Panc1 (cell line): ENCODE data around the gene AGT. TPM values are rescaled to one million over a fixed set of nuclear protein-coding genes. Genes with fewer than 3 reads are reported as not detected.

Source experiments
- ATAC-seq: fragments of 200-7000 bp; cut with Tn5 transposase; 2 replicates; pipeline ENCODE4 v1.9.1; 2020; ENCODE audit warnings: mild to moderate bottlenecking, moderate library complexity
- BruUV-seq: library from RNA; stranded (reverse); fragments of 400-500 nt; replicated peaks from 2 replicates; lab custom pipeline; 2021; lab: Mats Ljungman, UMichigan
- CTCF ChIA-PET: fragments of 300-600 bp; sonication (Branson Sonifier 250); formaldehyde crosslinking; loops from one replicate; lab custom pipeline; 2022; ENCODE audit warnings: antibody characterized with exemption; lab: Charles Lee
- POLR2A ChIA-PET: fragments of 300-600 bp; sonication (Branson Sonifier 250); formaldehyde crosslinking; loops from one replicate; lab custom pipeline; 2022; ENCODE audit warnings: antibody characterized with exemption; lab: Charles Lee
- DNase-seq: peaks from one replicate; pipeline ENCODE4 v3.0.0-alpha.2; 2010; ENCODE audit warnings: low read depth, low spot score
- H3K27ac ChIP-seq: 2 replicates; pipeline ENCODE4 v1.5.1; 2011; ENCODE audit warnings: mild to moderate bottlenecking, low read length, inconsistent platforms
- H3K27me3 ChIP-seq: fragments of 200-500 bp; sonication (Bioruptor generic); 2 replicates; pipeline ENCODE4 v1.6.0; 2014; ENCODE audit warnings: low read length, inconsistent platforms; ENCODE audit not compliant: control insufficient read depth, insufficient read depth
- H3K36me3 ChIP-seq: fragments of 200-500 bp; sonication (Bioruptor generic); 2 replicates; pipeline ENCODE4 v1.5.1; 2014; ENCODE audit warnings: inconsistent platforms, mild to moderate bottlenecking, low read length, moderate library complexity; ENCODE audit not compliant: control insufficient read depth, insufficient read depth
- H3K4me1 ChIP-seq: 2 replicates; pipeline ENCODE4 v1.5.1; 2011; ENCODE audit warnings: inconsistent platforms, mild to moderate bottlenecking, low read length, moderate library complexity; ENCODE audit not compliant: control insufficient read depth, insufficient read depth
- H3K4me3 ChIP-seq, 2 experiments: 2 replicates each; pipeline ENCODE4 v1.5.1; 2011 to 2012; ENCODE audit warnings: low read depth in 2 of 2, low read length in 2 of 2, mild to moderate bottlenecking in 2 of 2, inconsistent platforms in 1 of 2, moderate library complexity in 1 of 2
- H3K9me3 ChIP-seq: fragments of 200-500 bp; sonication (Bioruptor generic); 2 replicates; pipeline ENCODE4 v1.5.1; 2014; ENCODE audit warnings: low read depth, mild to moderate bottlenecking, inconsistent platforms, low read length, moderate library complexity; ENCODE audit not compliant: control insufficient read depth, insufficient read depth
- POLR2AphosphoS5 ChIP-seq: IDR thresholded peaks from 2 replicates; pipeline ENCODE4 v1.6.1; 2012; ENCODE audit warnings: mild to moderate bottlenecking, low read depth, low read length, moderate library complexity
- SIN3A ChIP-seq: IDR thresholded peaks from 2 replicates; pipeline ENCODE4 v1.6.1; 2012; ENCODE audit warnings: low read depth, mild to moderate bottlenecking, low read length, moderate library complexity, borderline replicate concordance; ENCODE audit not compliant: insufficient read depth
- TCF7L2 ChIP-seq: IDR thresholded peaks from 2 replicates; pipeline ENCODE4 v1.6.1; 2011; ENCODE audit warnings: mild to moderate bottlenecking, low read depth, low read length, inconsistent platforms
- in situ Hi-C: cut with HindIII; loops from 2 replicates; pipeline ENCODE4 v1.10.0; 2016; ENCODE audit warnings: low sequenced_read_pairs, low pct_unique_long_range_greater_than_20kb
- intact Hi-C: fragments of 100-400 bp; cut with micrococcal nuclease; formaldehyde crosslinking; loops from one replicate; pipeline ENCODE4 v1.10.0; 2022; ENCODE audit not compliant: unreplicated experiment
- total RNA-seq: library from RNA; stranded (reverse); gene quantifications from one replicate; pipeline ENCODE4 v1.2.1, GENCODE V29; 2021; ENCODE audit not compliant: unreplicated experiment
- TF ChIP-seq, protein P1 (sequence below), 2 experiments: IDR thresholded peaks; 2 replicates each; pipeline ENCODE4 v1.6.1; 2011 to 2012; ENCODE audit warnings: low read depth in 2 of 2, control low read depth in 1 of 2, low read length in 1 of 2, mild to moderate bottlenecking in 1 of 2, moderate library complexity in 1 of 2; ENCODE audit not compliant: insufficient read depth in 1 of 2
- TF ChIP-seq, protein P2 (sequence below): fragments of 450-650 bp; IDR thresholded peaks from 2 replicates; pipeline ENCODE4 v1.5.1; 2017; ENCODE audit warnings: mild to moderate bottlenecking

Gene AGT
- total RNA-seq, 1 experiment from 2014 or later, result 0.87 TPM

DNA sequence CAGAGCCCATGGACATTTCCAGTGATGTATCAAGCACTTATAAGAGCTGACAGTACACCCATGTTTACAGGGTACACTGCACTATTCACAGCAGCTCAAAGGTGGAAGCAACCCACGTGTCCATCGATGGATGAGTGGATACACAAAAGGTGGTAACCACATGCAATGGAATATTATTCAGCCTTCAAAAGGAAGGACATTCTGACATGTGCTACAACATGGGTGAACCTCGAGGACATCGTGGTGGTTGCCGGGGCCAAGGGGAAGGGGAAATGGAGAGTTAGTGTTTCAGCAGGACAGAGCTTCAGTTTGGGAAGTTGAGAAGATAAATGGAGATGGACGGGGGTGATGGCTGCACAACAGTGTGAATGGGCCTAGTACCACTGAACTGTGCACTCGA, 9.1 kb downstream of the AGT start:
- no peaks in the 10 kb centered on the region for H3K9me3 ChIP-seq
- ChIA-PET CTCF (no interaction called here), POLR2A (no interaction called here)
- no peak overlapping the region for H3K27ac ChIP-seq
- no TSS peak for BruUV-seq
- in situ Hi-C loops (no loop called here), intact Hi-C loops (no loop called here)
- no peak for ATAC-seq
- no peaks in the 10 kb centered on the region for H3K4me1 ChIP-seq
- H3K36me3 ChIP-seq, result no peaks in the 10 kb centered on the region
- DNase-seq, result no peak
- peaks cover under 1% of the 10 kb centered on the region; the same call in 1 of the 2 replicates for H3K27me3 ChIP-seq
- TF ChIP-seq TCF7L2, result no peak
- H3K4me3 ChIP-seq, result no peak overlapping the region

DNA sequence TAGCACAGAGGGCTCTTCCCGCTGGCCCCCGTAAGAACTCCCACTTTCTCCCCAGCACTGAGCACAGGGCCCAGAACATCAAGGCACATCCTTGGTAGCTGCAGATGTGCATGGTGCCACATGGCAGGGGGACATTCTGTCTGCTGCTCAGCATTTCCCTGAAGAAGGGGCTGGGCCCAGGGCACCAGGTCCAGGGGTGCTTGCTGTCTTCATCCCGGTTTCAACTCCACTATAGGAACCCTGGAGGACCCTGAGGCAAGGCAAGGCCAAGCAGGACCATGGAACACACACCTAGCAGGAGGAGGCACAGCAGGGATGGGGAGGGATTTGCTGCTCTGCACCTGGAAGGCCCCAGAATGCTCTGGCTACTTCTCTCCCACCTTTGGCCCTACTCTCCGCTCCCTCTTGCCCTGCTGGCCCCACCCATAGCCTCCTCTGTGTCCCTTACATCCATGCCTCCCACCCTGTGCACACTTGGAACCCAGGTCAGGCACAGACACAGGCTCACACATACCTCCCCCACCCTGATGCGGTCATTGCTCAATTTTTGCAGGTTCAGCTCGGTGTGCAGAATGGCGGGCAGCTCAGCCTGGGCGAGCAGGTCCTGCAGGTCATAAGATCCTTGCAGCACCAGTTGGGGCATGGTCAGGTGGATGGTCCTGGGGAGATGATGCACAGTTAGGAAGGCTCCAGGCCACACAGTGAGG, 10.1 kb downstream of the AGT start:
- CTCF ChIA-PET, result no interaction called here
- in situ Hi-C loops, result no loop called here

More for the DNA sequence above, 10.1 kb downstream of the AGT start:
- Histone ChIP-seq H3K27ac (no peak overlapping the region), H3K4me3 (no peak overlapping the region), H3K9me3 (no peaks in the 10 kb centered on the region), H3K4me1 (no peaks in the 10 kb centered on the region), H3K36me3 (no peaks in the 10 kb centered on the region), H3K27me3 (peaks cover 4% of the 10 kb centered on the region; the same call in 1 of the 2 replicates)
- no peak for DNase-seq
- no peak for ATAC-seq
- POLR2A ChIA-PET, result no interaction called here
- TF ChIP-seq POLR2AphosphoS5, result no peak
- TF ChIP-seq, protein P1, sequence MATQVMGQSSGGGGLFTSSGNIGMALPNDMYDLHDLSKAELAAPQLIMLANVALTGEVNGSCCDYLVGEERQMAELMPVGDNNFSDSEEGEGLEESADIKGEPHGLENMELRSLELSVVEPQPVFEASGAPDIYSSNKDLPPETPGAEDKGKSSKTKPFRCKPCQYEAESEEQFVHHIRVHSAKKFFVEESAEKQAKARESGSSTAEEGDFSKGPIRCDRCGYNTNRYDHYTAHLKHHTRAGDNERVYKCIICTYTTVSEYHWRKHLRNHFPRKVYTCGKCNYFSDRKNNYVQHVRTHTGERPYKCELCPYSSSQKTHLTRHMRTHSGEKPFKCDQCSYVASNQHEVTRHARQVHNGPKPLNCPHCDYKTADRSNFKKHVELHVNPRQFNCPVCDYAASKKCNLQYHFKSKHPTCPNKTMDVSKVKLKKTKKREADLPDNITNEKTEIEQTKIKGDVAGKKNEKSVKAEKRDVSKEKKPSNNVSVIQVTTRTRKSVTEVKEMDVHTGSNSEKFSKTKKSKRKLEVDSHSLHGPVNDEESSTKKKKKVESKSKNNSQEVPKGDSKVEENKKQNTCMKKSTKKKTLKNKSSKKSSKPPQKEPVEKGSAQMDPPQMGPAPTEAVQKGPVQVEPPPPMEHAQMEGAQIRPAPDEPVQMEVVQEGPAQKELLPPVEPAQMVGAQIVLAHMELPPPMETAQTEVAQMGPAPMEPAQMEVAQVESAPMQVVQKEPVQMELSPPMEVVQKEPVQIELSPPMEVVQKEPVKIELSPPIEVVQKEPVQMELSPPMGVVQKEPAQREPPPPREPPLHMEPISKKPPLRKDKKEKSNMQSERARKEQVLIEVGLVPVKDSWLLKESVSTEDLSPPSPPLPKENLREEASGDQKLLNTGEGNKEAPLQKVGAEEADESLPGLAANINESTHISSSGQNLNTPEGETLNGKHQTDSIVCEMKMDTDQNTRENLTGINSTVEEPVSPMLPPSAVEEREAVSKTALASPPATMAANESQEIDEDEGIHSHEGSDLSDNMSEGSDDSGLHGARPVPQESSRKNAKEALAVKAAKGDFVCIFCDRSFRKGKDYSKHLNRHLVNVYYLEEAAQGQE (IDR thresholded peaks at IDR 0.05; ENCODE audit: insufficient read depth in 1 of 2, low read depth in 2 of 2, low read length in 1 of 2), result no peak
- TF ChIP-seq, protein P2, sequence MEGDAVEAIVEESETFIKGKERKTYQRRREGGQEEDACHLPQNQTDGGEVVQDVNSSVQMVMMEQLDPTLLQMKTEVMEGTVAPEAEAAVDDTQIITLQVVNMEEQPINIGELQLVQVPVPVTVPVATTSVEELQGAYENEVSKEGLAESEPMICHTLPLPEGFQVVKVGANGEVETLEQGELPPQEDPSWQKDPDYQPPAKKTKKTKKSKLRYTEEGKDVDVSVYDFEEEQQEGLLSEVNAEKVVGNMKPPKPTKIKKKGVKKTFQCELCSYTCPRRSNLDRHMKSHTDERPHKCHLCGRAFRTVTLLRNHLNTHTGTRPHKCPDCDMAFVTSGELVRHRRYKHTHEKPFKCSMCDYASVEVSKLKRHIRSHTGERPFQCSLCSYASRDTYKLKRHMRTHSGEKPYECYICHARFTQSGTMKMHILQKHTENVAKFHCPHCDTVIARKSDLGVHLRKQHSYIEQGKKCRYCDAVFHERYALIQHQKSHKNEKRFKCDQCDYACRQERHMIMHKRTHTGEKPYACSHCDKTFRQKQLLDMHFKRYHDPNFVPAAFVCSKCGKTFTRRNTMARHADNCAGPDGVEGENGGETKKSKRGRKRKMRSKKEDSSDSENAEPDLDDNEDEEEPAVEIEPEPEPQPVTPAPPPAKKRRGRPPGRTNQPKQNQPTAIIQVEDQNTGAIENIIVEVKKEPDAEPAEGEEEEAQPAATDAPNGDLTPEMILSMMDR, result no peak
- no peak for TF ChIP-seq TCF7L2
- no peak for TF ChIP-seq SIN3A
- intact Hi-C loops, result no loop called here
- no TSS peak for BruUV-seq
